GM19025 (cell line): ENCODE data around the gene CUX1.
"Not testable (repeated sequence)": the region's sequence is repeated elsewhere in the genome, so short reads cannot be mapped to it uniquely, and the experiment has no call there.

Experiments used
- ATAC-seq: cut with Tn5 transposase; IDR thresholded peaks from one replicate; pipeline ENCODE4 v1.9.1; 2021; ENCODE audit warnings: mild to moderate bottlenecking, low read depth, moderate library complexity; ENCODE audit not compliant: unreplicated experiment

The CUX1 gene

GRCh38 chr7:102050864-102051460 is 233.5 kb downstream of the CUX1 start:
- ATAC-seq: no peak

GRCh38 chr7:102051736-102052135 is 234.3 kb downstream of the CUX1 start:
- ATAC-seq: not testable (repeated sequence)

GRCh38 chr7:102054158-102054557 is 236.7 kb downstream of the CUX1 start:
- ATAC-seq: no peak

- no peak for ATAC-seq
These were observed 238.0 kb downstream of the CUX1 start for GRCh38 chr7:102055181-102055976.

GRCh38 chr7:102059524-102059923 is 242.1 kb downstream of the CUX1 start:
- no peak for ATAC-seq

GRCh38 chr7:102061354-102061945 is 244.0 kb downstream of the CUX1 start:
- no peak for ATAC-seq

GRCh38 chr7:102061981-102062390 is 244.6 kb downstream of the CUX1 start:
- ATAC-seq: peak; percentile 78

- ATAC-seq: no peak
These were observed 246.3 kb downstream of the CUX1 start for GRCh38 chr7:102063690-102064180.

- no peak for ATAC-seq
These were observed 247.1 kb downstream of the CUX1 start for GRCh38 chr7:102064361-102065025.

- ATAC-seq: no peak
These were observed 247.8 kb downstream of the CUX1 start for GRCh38 chr7:102065226-102065625.

GRCh38 chr7:102066476-102066875 is 249.1 kb downstream of the CUX1 start:
- ATAC-seq: no peak

GRCh38 chr7:102068846-102069245 is 251.4 kb downstream of the CUX1 start:
- no peak for ATAC-seq

GRCh38 chr7:102069931-102070629 is 252.7 kb downstream of the CUX1 start:
- ATAC-seq: no peak

GRCh38 chr7:102072003-102072402 is 254.6 kb downstream of the CUX1 start:
- ATAC-seq: no peak

GRCh38 chr7:102072636-102073209 is 255.3 kb downstream of the CUX1 start:
- ATAC-seq: no peak

- ATAC-seq: no peak
These were observed 256.8 kb downstream of the CUX1 start for GRCh38 chr7:102073931-102074880.

GRCh38 chr7:102075126-102075525 is 257.7 kb downstream of the CUX1 start:
- ATAC-seq: no peak

GRCh38 chr7:102075553-102076135 is 258.2 kb downstream of the CUX1 start:
- no peak for ATAC-seq

GRCh38 chr7:102077081-102077480 is 259.7 kb downstream of the CUX1 start:
- ATAC-seq: no peak
